ENCODE measurements around the gene BHLHA15. TPM values are rescaled to one million over a fixed set of nuclear protein-coding genes. Genes with fewer than 3 reads are reported as not detected.

BHLHA15 gene
- total and polyA plus RNA-seq, 9 of the 15 experiments (the other 6 are each of a cell fraction or from before 2014, with no cell fraction given), result 0.22 to 2.0 (median 1.1) TPM; not detected in 4

DNA sequence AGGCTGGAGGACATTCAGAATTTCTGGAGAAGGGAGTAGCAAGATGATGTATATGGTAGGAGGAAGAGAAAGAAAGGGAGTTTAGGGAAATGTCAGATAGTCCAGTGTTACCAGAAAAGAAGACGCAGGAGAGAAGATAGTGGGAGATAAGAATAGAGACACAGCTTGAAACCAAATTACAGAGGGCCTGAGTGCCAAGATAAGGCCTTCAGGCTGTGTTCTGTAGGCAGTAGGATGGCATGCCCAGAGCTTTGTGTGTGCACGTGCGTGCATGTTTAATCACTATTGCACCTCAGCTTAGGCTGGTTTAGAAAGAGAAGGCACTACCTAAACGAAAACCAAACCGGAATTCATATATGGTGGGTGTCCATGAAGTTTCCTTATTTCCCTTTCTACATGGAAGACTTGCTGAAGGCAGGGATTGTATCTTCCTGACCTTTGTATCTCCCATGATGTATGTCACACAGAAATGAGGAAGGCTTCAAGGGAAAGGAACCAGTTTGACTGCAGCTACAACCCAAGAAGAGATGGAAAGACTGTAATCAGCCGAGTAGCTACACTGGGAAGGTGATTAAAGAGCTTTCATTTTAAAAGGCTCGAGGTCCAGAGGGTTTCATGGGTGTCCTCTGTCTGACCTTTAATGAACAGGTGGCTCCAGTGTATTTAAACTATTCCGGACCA lies 35.8 kb upstream of the BHLHA15 start:
- Histone ChIP-seq H3K4me2 (ENCODE audit: insufficient read depth, low read length) (peak overlapping the region; percentile 32), H3K36me3 (ENCODE audit: control insufficient read depth, insufficient read depth, low read length) (peaks cover 47% of the 10 kb centered on the region), H3K79me2 (ENCODE audit: control insufficient read depth, insufficient read depth, low read length) (no peaks in the 10 kb centered on the region), H4K20me1 (replicated peaks; ENCODE audit: control insufficient read depth, insufficient read depth, low read length) (peaks cover 11% of the 10 kb centered on the region; the same call in 1 of the 2 replicates), H3K9ac (ENCODE audit: insufficient read depth in 1 of 2, low read depth in 2 of 2, low read length in 2 of 2) (no peak overlapping the region), H3K27me3 (ENCODE audit: control insufficient read depth in 2 of 2, insufficient read depth in 2 of 2, low read length in 2 of 2) (no peaks in the 10 kb centered on the region), H3K4me1 (replicated peaks in 1 of 2; ENCODE audit: control insufficient read depth in 2 of 2, insufficient read depth in 2 of 2, low read length in 2 of 2) (peaks cover 14 to 15% of the 10 kb centered on the region in 2 experiments), H3K4me3 (no peak overlapping the region), H3K9me1 (ENCODE audit: control insufficient read depth, insufficient read depth, low read length) (peaks cover 13% of the 10 kb centered on the region), H3K27ac (ENCODE audit: extremely low read depth, low read depth, low read length) (no peak overlapping the region), H3K9me3 (replicated peaks; ENCODE audit: control insufficient read depth, insufficient read depth, low read depth, low read length) (no peaks in the 10 kb centered on the region), H2AFZ (ENCODE audit: low read depth, low read length) (no peak overlapping the region)
- ATAC-seq, result peak; percentile 70
- POLR2A ChIA-PET, result interaction anchor here (1.0 to 1.2 kb wide), 2 partner anchors 10 to 153 kb away, joined by 3 read pairs; no protein-coding TSS in a partner anchor
- intact Hi-C loops (cut with micrococcal nuclease), result no loop called here
- in situ Hi-C loops (cut with MboI), result no loop called here
- no TSS peak for BruUV-seq (replicated peaks)
- CTCF ChIA-PET (ENCODE audit: low intra/inter-chr PET ratio), result no interaction called here
- 27% methylated on average over 8 of the region's 8 CpGs for WGBS (ENCODE audit: insufficient coverage, low coverage, missing lambda C conversion rate)
- peak; percentile 84 for FAIRE-seq
- DNase-seq (ENCODE audit: extremely low read depth in 1 of 4, low spot score in 3 of 4), result peak in 3 of 4 experiments; percentile 34 to 54 (median 49)
- TF ChIP-seq SPI1 (IDR thresholded peaks at IDR 0.05; ENCODE audit: borderline replicate concordance, low read depth, low read length) (peak; percentile 21; the same call in 1 of the 2 replicates), DPF2 (IDR thresholded peaks at IDR 0.05) (peak; percentile 65), ZNF766 (CRISPR knock-in tag; conservative IDR thresholded peaks at IDR 0.05) (0 out of 2 replicates have a peak, but pooled peaks have one; percentile 35), TRIM24 (IDR thresholded peaks at IDR 0.05) (peak in 1 of 2 experiments; percentile 17; a peak in 1 of 4 replicates), ARID1B (IDR thresholded peaks at IDR 0.05) (peak; percentile 82), BHLHE40 (IDR thresholded peaks at IDR 0.05; ENCODE audit: low read length) (peak; percentile 87), TCF3 (CRISPR knock-in tag; IDR thresholded peaks at IDR 0.05) (peak; percentile 70), ZBTB1 (CRISPR knock-in tag; IDR thresholded peaks at IDR 0.05; ENCODE audit: borderline replicate concordance, low read depth) (no peak), HDAC1 (IDR thresholded peaks at IDR 0.05) (peak in 1 of 2 experiments; percentile 50; a peak in 1 of 4 replicates), ZNF324 (CRISPR knock-in tag; IDR thresholded peaks at IDR 0.05) (no peak), MCM5 (IDR thresholded peaks at IDR 0.05; ENCODE audit: low read depth) (no peak), ZFP36 (IDR thresholded peaks at IDR 0.05; ENCODE audit: low read depth, low read length, partially characterized antibody) (no peak)
- TF ChIP-seq, protein P1, sequence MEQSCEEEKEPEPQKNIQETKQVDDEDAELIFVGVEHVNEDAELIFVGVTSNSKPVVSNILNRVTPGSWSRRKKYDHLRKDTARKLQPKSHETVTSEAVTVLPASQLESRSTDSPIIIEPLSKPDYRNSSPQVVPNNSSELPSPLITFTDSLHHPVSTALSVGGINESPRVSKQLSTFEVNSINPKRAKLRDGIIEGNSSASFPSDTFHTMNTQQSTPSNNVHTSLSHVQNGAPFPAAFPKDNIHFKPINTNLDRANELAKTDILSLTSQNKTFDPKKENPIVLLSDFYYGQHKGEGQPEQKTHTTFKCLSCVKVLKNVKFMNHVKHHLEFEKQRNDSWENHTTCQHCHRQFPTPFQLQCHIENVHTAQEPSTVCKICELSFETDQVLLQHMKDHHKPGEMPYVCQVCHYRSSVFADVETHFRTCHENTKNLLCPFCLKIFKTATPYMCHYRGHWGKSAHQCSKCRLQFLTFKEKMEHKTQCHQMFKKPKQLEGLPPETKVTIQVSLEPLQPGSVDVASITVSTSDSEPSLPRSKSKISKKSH (CRISPR knock-in tag; IDR thresholded peaks at IDR 0.05), result no peak
- TF ChIP-seq, protein P2, sequence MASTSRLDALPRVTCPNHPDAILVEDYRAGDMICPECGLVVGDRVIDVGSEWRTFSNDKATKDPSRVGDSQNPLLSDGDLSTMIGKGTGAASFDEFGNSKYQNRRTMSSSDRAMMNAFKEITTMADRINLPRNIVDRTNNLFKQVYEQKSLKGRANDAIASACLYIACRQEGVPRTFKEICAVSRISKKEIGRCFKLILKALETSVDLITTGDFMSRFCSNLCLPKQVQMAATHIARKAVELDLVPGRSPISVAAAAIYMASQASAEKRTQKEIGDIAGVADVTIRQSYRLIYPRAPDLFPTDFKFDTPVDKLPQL (IDR thresholded peaks at IDR 0.05; ENCODE audit: extremely low read depth, insufficient read length), result no peak
- TF ChIP-seq, protein P3, sequence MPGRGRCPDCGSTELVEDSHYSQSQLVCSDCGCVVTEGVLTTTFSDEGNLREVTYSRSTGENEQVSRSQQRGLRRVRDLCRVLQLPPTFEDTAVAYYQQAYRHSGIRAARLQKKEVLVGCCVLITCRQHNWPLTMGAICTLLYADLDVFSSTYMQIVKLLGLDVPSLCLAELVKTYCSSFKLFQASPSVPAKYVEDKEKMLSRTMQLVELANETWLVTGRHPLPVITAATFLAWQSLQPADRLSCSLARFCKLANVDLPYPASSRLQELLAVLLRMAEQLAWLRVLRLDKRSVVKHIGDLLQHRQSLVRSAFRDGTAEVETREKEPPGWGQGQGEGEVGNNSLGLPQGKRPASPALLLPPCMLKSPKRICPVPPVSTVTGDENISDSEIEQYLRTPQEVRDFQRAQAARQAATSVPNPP (IDR thresholded peaks at IDR 0.05; ENCODE audit: borderline replicate concordance, insufficient read depth, insufficient read length), result no peak
- TF ChIP-seq, protein P4, sequence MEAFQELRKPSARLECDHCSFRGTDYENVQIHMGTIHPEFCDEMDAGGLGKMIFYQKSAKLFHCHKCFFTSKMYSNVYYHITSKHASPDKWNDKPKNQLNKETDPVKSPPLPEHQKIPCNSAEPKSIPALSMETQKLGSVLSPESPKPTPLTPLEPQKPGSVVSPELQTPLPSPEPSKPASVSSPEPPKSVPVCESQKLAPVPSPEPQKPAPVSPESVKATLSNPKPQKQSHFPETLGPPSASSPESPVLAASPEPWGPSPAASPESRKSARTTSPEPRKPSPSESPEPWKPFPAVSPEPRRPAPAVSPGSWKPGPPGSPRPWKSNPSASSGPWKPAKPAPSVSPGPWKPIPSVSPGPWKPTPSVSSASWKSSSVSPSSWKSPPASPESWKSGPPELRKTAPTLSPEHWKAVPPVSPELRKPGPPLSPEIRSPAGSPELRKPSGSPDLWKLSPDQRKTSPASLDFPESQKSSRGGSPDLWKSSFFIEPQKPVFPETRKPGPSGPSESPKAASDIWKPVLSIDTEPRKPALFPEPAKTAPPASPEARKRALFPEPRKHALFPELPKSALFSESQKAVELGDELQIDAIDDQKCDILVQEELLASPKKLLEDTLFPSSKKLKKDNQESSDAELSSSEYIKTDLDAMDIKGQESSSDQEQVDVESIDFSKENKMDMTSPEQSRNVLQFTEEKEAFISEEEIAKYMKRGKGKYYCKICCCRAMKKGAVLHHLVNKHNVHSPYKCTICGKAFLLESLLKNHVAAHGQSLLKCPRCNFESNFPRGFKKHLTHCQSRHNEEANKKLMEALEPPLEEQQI (IDR thresholded peaks at IDR 0.05), result no peak; the same call in 1 of the 2 replicates

Data from K562 (cell line).